H1 (cell line): ENCODE measurements around the gene FAM81A. TPM values are rescaled to one million over a fixed set of nuclear protein-coding genes. Genes with fewer than 3 reads are reported as not detected.

Experiments used
- CTCF ChIA-PET: fragments of 300-600 bp; sonication (Branson Sonifier 250); formaldehyde crosslinking; loops from one replicate; lab custom pipeline; 2021; ENCODE audit not compliant: partially characterized antibody; lab: Charles Lee
- POLR2A ChIA-PET: fragments of 300-600 bp; sonication (Branson Sonifier 250); formaldehyde crosslinking; loops from one replicate; lab custom pipeline; 2021; ENCODE audit warnings: inconsistent platforms; ENCODE audit not compliant: partially characterized antibody; lab: Charles Lee
- DNase-seq, 2 experiments: peaks; one replicate each; pipeline versions ENCODE4 v3.0.0 to v3.0.0-alpha.2; 2010 to 2022; ENCODE audit warnings: low spot score in 2 of 2, low read depth in 1 of 2, mixed read lengths in 1 of 2
- FAIRE-seq: peaks from 2 replicates; lab custom pipeline; 2011; peaks lifted over from hg19 to GRCh38; lab: Jason Lieb, UNC
- H2AFZ ChIP-seq: 2 replicates; pipeline ENCODE4 v1.8.1; 2012; ENCODE audit warnings: low read length, inconsistent platforms
- H2AK5ac ChIP-seq: 2 replicates; pipeline ENCODE4 v1.6.1; 2013; ENCODE audit warnings: low read depth, low read length
- H2BK120ac ChIP-seq: replicated peaks from 2 replicates; pipeline ENCODE3; 2013; ENCODE audit warnings: low read depth, low read length, inconsistent platforms
- H2BK12ac ChIP-seq: 2 replicates; pipeline ENCODE4 v1.6.1; 2013; ENCODE audit warnings: low read depth, low read length
- H2BK15ac ChIP-seq: 2 replicates; pipeline ENCODE4 v1.6.1; 2013; ENCODE audit warnings: low read length
- H2BK20ac ChIP-seq: 2 replicates; pipeline ENCODE4 v1.6.1; 2013; ENCODE audit warnings: low read length
- H2BK5ac ChIP-seq: 2 replicates; pipeline ENCODE4 v1.6.1; 2013; ENCODE audit warnings: low read depth, low read length
- H3K14ac ChIP-seq: 2 replicates; pipeline ENCODE4 v1.6.1; 2013; ENCODE audit warnings: inconsistent platforms; ENCODE audit not compliant: insufficient read length
- H3K18ac ChIP-seq: 2 replicates; pipeline ENCODE4 v1.6.1; 2013; ENCODE audit warnings: low read length; ENCODE audit errors: extremely low read depth
- H3K23ac ChIP-seq: 2 replicates; pipeline ENCODE4 v1.6.1; 2013; ENCODE audit warnings: inconsistent platforms; ENCODE audit not compliant: insufficient read length
- H3K23me2 ChIP-seq: 2 replicates; pipeline ENCODE4 v1.6.1; 2013; ENCODE audit warnings: low read depth, low read length
- H3K27ac ChIP-seq: 2 replicates; pipeline ENCODE4 v1.6.1; 2011; ENCODE audit warnings: low read depth, low read length, inconsistent platforms
- H3K27me3 ChIP-seq, 4 experiments: replicated peaks in 1 of 4; 1 replicate in 1 of 4; 2 replicates in 3 of 4; pipeline versions ENCODE4 v1.6.1 to v1.8.1; 2011 to 2013; ENCODE audit warnings: low read length in 3 of 4, mild to moderate bottlenecking in 3 of 4, inconsistent platforms in 2 of 4, mixed read lengths in 2 of 4, moderate library complexity in 1 of 4; ENCODE audit not compliant: control insufficient read depth in 3 of 4, insufficient read depth in 3 of 4; ENCODE audit errors: extremely low read depth in 1 of 4
- H3K36me3 ChIP-seq, 4 experiments: 2 replicates each; pipeline versions ENCODE4 v1.6.1 to v1.8.1; 2011 to 2013; ENCODE audit warnings: mild to moderate bottlenecking in 4 of 4, low read length in 3 of 4, moderate library complexity in 2 of 4, control low read depth in 1 of 4, inconsistent platforms in 1 of 4; ENCODE audit not compliant: insufficient read depth in 4 of 4, control insufficient read depth in 2 of 4
- H3K4ac ChIP-seq: replicated peaks from 2 replicates; pipeline ENCODE3; 2013; ENCODE audit warnings: low read length, low read depth, mixed read lengths, inconsistent platforms; ENCODE audit not compliant: insufficient read length
- H3K4me1 ChIP-seq, 4 experiments: replicated peaks in 1 of 4; 1 replicate in 1 of 4; 2 replicates in 3 of 4; pipeline versions ENCODE4 v1.6.1 to v1.8.1; 2011 to 2013; ENCODE audit warnings: low read length in 3 of 4, inconsistent platforms in 2 of 4, mixed read lengths in 1 of 4; ENCODE audit not compliant: insufficient read depth in 4 of 4, control insufficient read depth in 3 of 4
- H3K4me2 ChIP-seq, 2 experiments: 2 replicates each; pipeline versions ENCODE4 v1.6.1 to v1.8.1; 2011 to 2013; ENCODE audit warnings: low read depth in 2 of 2, low read length in 2 of 2, control low read depth in 1 of 2, inconsistent platforms in 1 of 2, mild to moderate bottlenecking in 1 of 2; ENCODE audit not compliant: insufficient read depth in 1 of 2
- H3K4me3 ChIP-seq, 4 experiments: fragments of 200-600, 300-600 bp in 1 of 4; sonication (generic), shearing (Covaris generic), sonication (Bioruptor Twin) in 1 of 4; 2 replicates each; pipeline versions ENCODE4 v1.5.1 to v1.8.1; 2011 to 2016; ENCODE audit warnings: low read length in 4 of 4, low read depth in 3 of 4, control low read depth in 2 of 4, inconsistent platforms in 2 of 4, mild to moderate bottlenecking in 2 of 4, mixed read lengths in 1 of 4, moderate library complexity in 1 of 4; ENCODE audit not compliant: insufficient read depth in 2 of 4; ENCODE audit errors: extremely low read depth in 1 of 4
- H3K56ac ChIP-seq: replicated peaks from 2 replicates; pipeline ENCODE3; 2013; ENCODE audit warnings: low read depth, mild to moderate bottlenecking, mixed read lengths, low read length, inconsistent platforms; ENCODE audit not compliant: insufficient read length
- H3K79me1 ChIP-seq: 2 replicates; pipeline ENCODE4 v1.6.1; 2013; ENCODE audit warnings: low read depth, low read length, control low read depth
- H3K79me2 ChIP-seq, 2 experiments: 2 replicates each; pipeline versions ENCODE4 v1.6.1 to v1.8.1; 2012 to 2013; ENCODE audit warnings: low read length in 2 of 2, mild to moderate bottlenecking in 2 of 2, inconsistent platforms in 1 of 2; ENCODE audit not compliant: insufficient read depth in 2 of 2, control insufficient read depth in 1 of 2
- H3K9ac ChIP-seq, 4 experiments: replicated peaks in 1 of 4; 1 replicate in 1 of 4; 2 replicates in 3 of 4; pipeline versions ENCODE4 v1.6.1 to v1.8.1; 2011 to 2013; ENCODE audit warnings: low read depth in 3 of 4, low read length in 3 of 4, control low read depth in 2 of 4, mild to moderate bottlenecking in 2 of 4, moderate library complexity in 2 of 4, inconsistent platforms in 1 of 4; ENCODE audit errors: extremely low read depth in 1 of 4
- H3K9me3 ChIP-seq, 2 experiments: 2 replicates each; pipeline versions ENCODE4 v1.6.1 to v1.8.1; 2012 to 2013; ENCODE audit warnings: mild to moderate bottlenecking in 2 of 2, moderate library complexity in 2 of 2, control low read depth in 1 of 2, inconsistent platforms in 1 of 2, low read depth in 1 of 2, low read length in 1 of 2, mixed read lengths in 1 of 2; ENCODE audit not compliant: insufficient read depth in 2 of 2
- H4K20me1 ChIP-seq, 2 experiments: replicated peaks in 1 of 2; 2 replicates each; pipeline versions ENCODE3 to v1.8.1; 2011 to 2013; ENCODE audit warnings: inconsistent platforms in 2 of 2, low read length in 2 of 2, mild to moderate bottlenecking in 1 of 2; ENCODE audit not compliant: insufficient read depth in 2 of 2, control insufficient read depth in 1 of 2
- H4K5ac ChIP-seq: 2 replicates; pipeline ENCODE4 v1.6.1; 2013; ENCODE audit warnings: low read length, low read depth, mixed read lengths, inconsistent platforms; ENCODE audit not compliant: insufficient read length
- H4K8ac ChIP-seq: 2 replicates; pipeline ENCODE4 v1.8.0; 2013; ENCODE audit warnings: mild to moderate bottlenecking, moderate library complexity, low read length, inconsistent platforms; ENCODE audit not compliant: insufficient read depth; ENCODE audit errors: extremely low read depth
- H4K91ac ChIP-seq: replicated peaks from 2 replicates; pipeline ENCODE3; 2013; ENCODE audit warnings: low read length, mixed read lengths, inconsistent platforms; ENCODE audit not compliant: insufficient read length
- CBX5 ChIP-seq: fragments of 300-800, 300-1000 bp; sonication (generic); IDR thresholded peaks from 2 replicates; pipeline ENCODE4 v1.7.1; 2016; ENCODE audit warnings: antibody characterized with exemption, low read length, low read depth
- CBX8 ChIP-seq: fragments of 300-800, 300-1000 bp; sonication (generic); IDR thresholded peaks from 2 replicates; pipeline ENCODE4 v1.7.1; 2016; ENCODE audit warnings: low read depth, low read length, borderline replicate concordance
- CREB1 ChIP-seq: IDR thresholded peaks from 2 replicates; pipeline ENCODE4 v1.6.1; 2012; ENCODE audit warnings: inconsistent platforms
- POLR2A ChIP-seq, 2 experiments: IDR thresholded peaks; 1 replicate in 1 of 2; 2 replicates in 1 of 2; pipeline ENCODE4 v1.6.1; 2011; ENCODE audit warnings: low read depth in 2 of 2, low read length in 2 of 2, mild to moderate bottlenecking in 2 of 2; ENCODE audit errors: control extremely low read depth in 1 of 2
- POU5F1 ChIP-seq: IDR thresholded peaks from 2 replicates; pipeline ENCODE4 v1.6.1; 2011; ENCODE audit warnings: low read depth, mild to moderate bottlenecking, low read length, moderate library complexity
- WGBS, 2 experiments: shearing (Covaris generic) in 1 of 2; methylation state at CpG; one replicate each; pipeline versions ENCODE4 v1.1.6 to v1.1.7; 2013 to 2015; ENCODE audit warnings: low lambda C conversion rate in 2 of 2, mixed read lengths in 2 of 2, inconsistent platforms in 1 of 2, low coverage in 1 of 2, missing lambda C conversion rate in 1 of 2; ENCODE audit not compliant: insufficient replicate concordance in 2 of 2, insufficient coverage in 1 of 2, insufficient read length in 1 of 2; ENCODE audit errors: extremely low coverage in 1 of 2, missing lambda C conversion rate in 1 of 2; 5-methylcytosine and 5-hydroxymethylcytosine counted together
- polyA plus RNA-seq, 7 experiments: library from polyadenylated mRNA; depleted of rRNA in 3 of 7; stranded (reverse) in 5 of 7; unstranded in 2 of 7; fragments of >200 nt in 5 of 7; fragments of 200-250 nt in 2 of 7; gene quantifications; 1 replicate in 5 of 7; 2 replicates in 1 of 7; 4 replicates in 1 of 7; pipeline versions ENCODE4 v1.2.1 to v1.2.3, GENCODE V29; 2011 to 2013; ENCODE audit warnings: missing spikeins in 2 of 7, mixed read lengths in 2 of 7
- total RNA-seq: library from RNA; stranded (reverse); fragmentation: NEBNext Ultra II Directional; extraction: Animal tissue kit (Norgen Biotek cat#: 25700); gene quantifications from 2 replicates; pipeline ENCODE4 v1.2.1, GENCODE V29; 2021

FAM81A gene
- total and polyA plus RNA-seq, 2 of the 8 experiments (the other 6 are each of a cell fraction or from before 2014, with no cell fraction given) = 0.56 to 3.0 TPM

- no peak for DNase-seq
- Histone ChIP-seq H3K79me1 (no peaks in the 10 kb centered on the region), H3K9ac (no peak overlapping the region), H3K27ac (no peak overlapping the region), H2AFZ (no peak overlapping the region), H3K36me3 (no peaks in the 10 kb centered on the region), H2BK12ac (no peak overlapping the region), H3K23me2 (no peaks in the 10 kb centered on the region; the same call in 1 of the 2 replicates), H3K23ac (no peak overlapping the region), H4K20me1 (no peaks in the 10 kb centered on the region), H3K27me3 (no peaks in the 10 kb centered on the region), H3K4ac (no peak overlapping the region), H2BK15ac (no peak overlapping the region), H3K14ac (no peak overlapping the region), H4K5ac (no peak overlapping the region), H3K9me3 (peaks cover 2 to 3% of the 10 kb centered on the region in 2 experiments; a peak in 1 of 4 replicates), H4K8ac (no peak overlapping the region), H3K4me1 (no peaks in the 10 kb centered on the region; a peak in 1 of 7 replicates), H2BK5ac (no peak overlapping the region), H3K56ac (no peak overlapping the region), H3K4me2 (no peak overlapping the region), H3K4me3 (no peak overlapping the region), H3K18ac (no peak overlapping the region), H3K79me2 (no peaks in the 10 kb centered on the region), H2BK20ac (no peak overlapping the region), H2BK120ac (no peak overlapping the region), H2AK5ac (no peak overlapping the region), H4K91ac (no peak overlapping the region)
- FAIRE-seq = no peak
- TF ChIP-seq CBX5 (no peak), POLR2A (IDR thresholded peaks at IDR 0.05; ENCODE audit: control extremely low read depth in 1 of 2, low read depth in 2 of 2, low read length in 2 of 2) (no peak), POU5F1 (no peak), CREB1 (no peak), CBX8 (no peak)
- WGBS, 2 experiments = 95% methylated on average over 3 of the region's 3 CpGs; no CpG with 5 or more reads in 1 of the 2 experiments
- ChIA-PET POLR2A (no interaction called here), CTCF (interaction anchor here (1.6 kb wide), 1 partner anchor 210 kb away, joined by 4 read pairs; no protein-coding TSS in a partner anchor)
Measured at GRCh38 chr15:59457103-59457502, 19.1 kb downstream of the FAM81A start.
